ENCODE data around the gene MYADM. TPM values are rescaled to one million over a fixed set of nuclear protein-coding genes. Genes with fewer than 3 reads are reported as not detected.

Gene MYADM
- 232 to 299 TPM (median 276 TPM) in 5 replicates for total RNA-seq (2022; extraction: Qiagen RNA extraction)

GRCh38 chr19:53867225-53868090, at the start of gene MYADM:
TSS of gene MYADM (plus strand) at chr19:53867883. CDS start at chr19:53873530, 5,647 bp downstream.

GRCh38 chr19:53824134-53824611, 43.5 kb upstream of the MYADM start, which contains the start of gene NLRP12:
TSS of gene NLRP12 (minus strand) at chr19:53824314. CDS start at chr19:53824174, 140 bp downstream.

GRCh38 chr19:53881482-53882390, 14.1 kb downstream of the MYADM start, which contains the start of gene PRKCG:
TSS of gene PRKCG (plus strand) at chr19:53882197. CDS start at chr19:53882495, 298 bp downstream.

GRCh38 chr19:53908935-53909415, 41.3 kb downstream of the MYADM start, which contains the start of gene CACNG7:
TSS of gene CACNG7 (plus strand) at chr19:53909278. CDS start at chr19:53912832, 3,554 bp downstream.

Other genes with a start within 250 kb of the MYADM start
- not detected in 5 replicates for gene DPRX, start 235.9 kb upstream of the MYADM start, total RNA-seq (2022; extraction: Qiagen RNA extraction)
- not detected in 5 replicates for gene NLRP12, start 43.6 kb upstream of the MYADM start, total RNA-seq (2022; extraction: Qiagen RNA extraction)
- 3.6 to 6.8 TPM (median 5.6 TPM) in 5 replicates for gene PRKCG, start 14.3 kb downstream of the MYADM start, total RNA-seq (2022; extraction: Qiagen RNA extraction)
- gene CACNG7, start 41.4 kb downstream of the MYADM start, total RNA-seq (2022; extraction: Qiagen RNA extraction): 6.4 to 9.1 TPM (median 8.0 TPM) in 5 replicates
- gene CACNG8, start 95.1 kb downstream of the MYADM start, total RNA-seq (2022; extraction: Qiagen RNA extraction): 0.62 to 1.1 TPM (median 0.91 TPM) in 5 replicates
- 8.8 to 12.8 TPM (median 11.3 TPM) in 5 replicates for gene CACNG6, start 123.8 kb downstream of the MYADM start, total RNA-seq (2022; extraction: Qiagen RNA extraction)
- gene VSTM1, start 196.0 kb downstream of the MYADM start, total RNA-seq (2022; extraction: Qiagen RNA extraction): 0.60 to 1.2 TPM (median 0.73 TPM) in 4 of 5 replicates, not detected in the other
- gene TARM1, start 213.5 kb downstream of the MYADM start, total RNA-seq (2022; extraction: Qiagen RNA extraction): not detected in 5 replicates
- 0.20 to 0.41 TPM (median 0.27 TPM) in 5 replicates for gene OSCAR, start 232.9 kb downstream of the MYADM start, total RNA-seq (2022; extraction: Qiagen RNA extraction)
- 140 to 263 TPM (median 231 TPM) in 5 replicates for gene NDUFA3, start 235.0 kb downstream of the MYADM start, total RNA-seq (2022; extraction: Qiagen RNA extraction)
- 18.6 to 23.8 TPM (median 19.8 TPM) in 5 replicates for gene TFPT, start 247.8 kb downstream of the MYADM start, total RNA-seq (2022; extraction: Qiagen RNA extraction)
- 105 to 119 TPM (median 114 TPM) in 5 replicates for gene PRPF31, start 247.9 kb downstream of the MYADM start, total RNA-seq (2022; extraction: Qiagen RNA extraction)